Activated CD4-positive, alpha-beta T cell treated with anti-CD3 and anti-CD28 coated beads, Interleukin-2, amount 50 U/mL, for 24 hours (primary cell): Measurements from ENCODE around the gene SNX24.
"Not testable (repeated sequence)": the region's sequence is repeated elsewhere in the genome, so short reads cannot be mapped to it uniquely, and the experiment has no call there.

Experiments
- DNase-seq, 2 donors: peaks; one replicate each; pipeline ENCODE4 v3.0.0-alpha.2; 2020; ENCODE audit warnings: low read depth in 1 of 2, low spot score in 1 of 2

The SNX24 gene

GRCh38 chr5:122959740-122960445 lies 114.5 kb downstream of the SNX24 start:
- DNase-seq: no peak

GRCh38 chr5:122963305-122963704 lies 117.9 kb downstream of the SNX24 start:
- no peak for DNase-seq

GRCh38 chr5:122965111-122965510 lies 119.7 kb downstream of the SNX24 start:
- no peak for DNase-seq

GRCh38 chr5:122967085-122967484 lies 121.7 kb downstream of the SNX24 start:
- no peak for DNase-seq

- DNase-seq: no peak
Observed at GRCh38 chr5:122967625-122968024, 122.2 kb downstream of the SNX24 start.

GRCh38 chr5:122968056-122968455 lies 122.6 kb downstream of the SNX24 start:
- not testable (repeated sequence) for DNase-seq

GRCh38 chr5:122971333-122971732 lies 125.9 kb downstream of the SNX24 start:
- no peak for DNase-seq

DNA sequence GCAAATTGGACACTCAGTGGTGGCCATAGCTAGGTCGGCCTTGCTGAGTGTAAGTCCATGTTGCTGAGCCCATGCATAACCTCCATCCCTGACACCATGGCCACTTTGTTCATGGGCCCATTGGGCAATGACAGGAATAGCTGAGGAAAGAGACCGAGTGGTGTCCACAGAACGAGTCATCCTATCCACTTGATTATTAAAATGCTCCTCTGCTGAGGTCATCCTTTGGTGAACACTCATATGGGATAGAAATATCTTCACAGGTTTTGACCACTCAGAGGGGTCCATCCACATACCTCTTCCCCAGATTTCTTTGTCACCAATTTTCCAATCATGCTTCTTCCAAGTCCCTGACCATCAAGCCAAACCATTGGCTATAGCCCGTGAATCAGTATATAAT lies 127.5 kb downstream of the SNX24 start:
- no peak for DNase-seq

DNA sequence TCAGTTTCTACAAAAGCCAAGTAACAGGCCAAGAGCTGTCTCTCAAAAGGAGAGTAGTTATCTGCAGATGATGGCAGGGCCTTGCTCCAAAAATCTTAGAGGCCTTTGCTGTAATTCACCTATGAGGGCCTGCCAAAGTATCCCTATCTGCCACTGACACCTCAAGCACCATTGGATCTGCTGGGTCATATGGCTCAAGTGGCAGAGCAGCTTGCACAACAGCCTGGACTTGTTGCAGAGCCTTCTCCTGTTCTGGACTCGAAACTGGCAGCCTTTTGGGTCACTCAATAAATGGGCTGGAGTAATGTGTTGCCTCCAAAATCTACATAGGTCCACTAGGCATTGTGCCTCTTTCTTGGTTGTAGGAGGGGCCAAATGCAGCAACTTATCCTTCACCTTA lies 128.3 kb downstream of the SNX24 start:
- not testable (repeated sequence) for DNase-seq

- not testable (repeated sequence) for DNase-seq
Observed at GRCh38 chr5:122974251-122974650, 128.8 kb downstream of the SNX24 start.

GRCh38 chr5:122977319-122977718 lies 131.9 kb downstream of the SNX24 start:
- no peak for DNase-seq

- DNase-seq: no peak
Observed at GRCh38 chr5:122978068-122978467, 132.7 kb downstream of the SNX24 start.

DNA sequence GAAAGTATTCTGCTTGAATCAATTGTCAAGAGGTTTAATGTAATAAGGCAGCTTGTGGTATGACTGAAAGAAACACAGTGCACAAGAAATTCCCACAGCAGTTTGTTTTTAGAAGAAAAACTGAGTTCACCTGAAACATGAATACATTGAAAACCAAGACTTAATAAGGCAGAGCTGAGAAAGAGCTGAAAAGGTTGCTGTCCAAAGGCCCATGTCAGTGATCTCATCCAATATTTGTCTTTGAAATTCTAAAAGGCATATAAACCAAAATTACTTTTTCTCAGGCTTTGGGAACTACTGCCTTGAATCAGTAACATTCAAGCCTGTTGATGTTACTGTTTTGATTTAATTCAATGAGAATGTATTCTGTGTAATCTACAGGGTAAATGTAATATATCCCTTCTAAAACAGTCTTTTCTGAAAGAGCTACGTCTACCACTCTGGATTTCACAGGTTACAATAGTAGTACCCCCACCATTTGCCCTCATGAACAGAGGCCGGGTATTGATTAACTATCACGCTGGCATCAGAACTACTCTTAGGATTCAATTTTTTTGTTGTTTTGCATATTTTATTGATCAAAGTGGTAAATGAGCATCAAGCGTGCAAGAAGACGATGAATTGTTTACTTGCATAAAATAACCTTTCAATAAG lies 133.4 kb downstream of the SNX24 start:
- no peak for DNase-seq

- no peak for DNase-seq
Observed at GRCh38 chr5:122981846-122982245, 136.4 kb downstream of the SNX24 start.

GRCh38 chr5:122982376-122982775 lies 137.0 kb downstream of the SNX24 start:
- DNase-seq: no peak

- no peak for DNase-seq
Observed at GRCh38 chr5:122984425-122984824, 139.0 kb downstream of the SNX24 start.

- DNase-seq: no peak
Observed at GRCh38 chr5:122985006-122985700, 139.7 kb downstream of the SNX24 start.

GRCh38 chr5:122985954-122986721 lies 140.7 kb downstream of the SNX24 start:
- no peak for DNase-seq

GRCh38 chr5:122996091-122996490 lies 150.7 kb downstream of the SNX24 start:
- DNase-seq: no peak

- DNase-seq: no peak
Observed at GRCh38 chr5:122997294-122997693, 151.9 kb downstream of the SNX24 start.

- no peak for DNase-seq
Observed at GRCh38 chr5:122999947-123000563, 154.6 kb downstream of the SNX24 start.
